OCI-LY7 (cell line): ENCODE results near the gene POR. TPM values are rescaled to one million over a fixed set of nuclear protein-coding genes. Genes with fewer than 3 reads are reported as not detected.

ENCODE experiments used
- BruUV-seq: library from RNA; stranded (reverse); fragments of 400-500 nt; replicated peaks from 2 replicates; lab custom pipeline; 2021; lab: Mats Ljungman, UMichigan
- CTCF ChIA-PET: fragments of 300-600 bp; sonication (Branson Sonifier 250); formaldehyde crosslinking; loops from one replicate; lab custom pipeline; 2022; ENCODE audit warnings: antibody characterized with exemption; ENCODE audit not compliant: unreplicated experiment; lab: Charles Lee
- POLR2A ChIA-PET: fragments of 300-600 bp; sonication (Branson Sonifier 250); formaldehyde crosslinking; loops from one replicate; lab custom pipeline; 2022; ENCODE audit warnings: antibody characterized with exemption; lab: Charles Lee
- DNase-seq: peaks from one replicate; pipeline ENCODE4 v3.0.0-alpha.2; 2015; ENCODE audit warnings: low spot score
- H2AFZ ChIP-seq: fragments of 200-600 bp; sonication (generic), shearing (Covaris generic); 2 replicates; pipeline ENCODE4 v1.6.1; 2014; ENCODE audit warnings: mild to moderate bottlenecking, antibody characterized with exemption, low read length, moderate library complexity
- H3K27ac ChIP-seq: fragments of 200-600 bp; sonication (generic); 2 replicates; pipeline ENCODE4 v1.5.1; 2014; ENCODE audit warnings: mixed run types, low read depth, mild to moderate bottlenecking, moderate library complexity, low read length, inconsistent platforms; ENCODE audit not compliant: poor library complexity, severe bottlenecking
- H3K36me3 ChIP-seq: fragments of 200-600 bp; sonication (generic); 2 replicates; pipeline ENCODE4 v1.6.1; 2014; ENCODE audit warnings: mild to moderate bottlenecking, antibody characterized with exemption, low read length, moderate library complexity, mixed read lengths; ENCODE audit not compliant: insufficient read depth
- H3K4me1 ChIP-seq: fragments of 200-600 bp; sonication (generic); 2 replicates; pipeline ENCODE4 v1.5.1; 2014; ENCODE audit warnings: mild to moderate bottlenecking, low read length; ENCODE audit not compliant: insufficient read depth, poor library complexity, severe bottlenecking
- H3K4me2 ChIP-seq: fragments of 200-600 bp; sonication (generic); 2 replicates; pipeline ENCODE4 v1.6.1; 2014; ENCODE audit warnings: mild to moderate bottlenecking, low read length
- H3K4me3 ChIP-seq: fragments of 200-600 bp; sonication (generic); 2 replicates; pipeline ENCODE4 v1.5.1; 2014; ENCODE audit warnings: mild to moderate bottlenecking, low read depth, low read length; ENCODE audit not compliant: poor library complexity, severe bottlenecking
- H3K79me2 ChIP-seq: fragments of 200-600 bp; sonication (generic); 2 replicates; pipeline ENCODE4 v1.6.1; 2016; ENCODE audit warnings: low read depth, mild to moderate bottlenecking, low read length, moderate library complexity, mixed read lengths; ENCODE audit not compliant: insufficient read depth
- H3K9me2 ChIP-seq: fragments of 200-600 bp; sonication (generic); 2 replicates; pipeline ENCODE4 v1.6.1; 2016; ENCODE audit warnings: mild to moderate bottlenecking, low read length, mixed read lengths; ENCODE audit not compliant: insufficient read depth
- H3K9me3 ChIP-seq: fragments of 200-600 bp; sonication (generic); 2 replicates; pipeline ENCODE4 v1.6.1; 2014; ENCODE audit warnings: mild to moderate bottlenecking, mixed run types, low read length, mixed read lengths
- H4K20me1 ChIP-seq: fragments of 200-600 bp; sonication (generic); 2 replicates; pipeline ENCODE4 v1.6.1; 2014; ENCODE audit warnings: mild to moderate bottlenecking, antibody characterized with exemption, low read length, moderate library complexity, mixed read lengths; ENCODE audit not compliant: insufficient read depth
- CTCF ChIP-seq: fragments of 200-600 bp; sonication (generic); conservative IDR thresholded peaks from 2 replicates; pipeline ENCODE4 v1.5.1; 2014; ENCODE audit warnings: mild to moderate bottlenecking, antibody characterized with exemption, low read length, moderate library complexity, mixed read lengths
- EZH2phosphoT487 ChIP-seq: fragments of 200-600 bp; sonication (generic); IDR thresholded peaks from 2 replicates; pipeline ENCODE4 v1.6.1; 2018; ENCODE audit warnings: low read depth, borderline replicate concordance, mild to moderate bottlenecking, mixed run types, antibody characterized with exemption, low read length, moderate library complexity, mixed read lengths
- intact Hi-C: fragments of 100-400 bp; cut with micrococcal nuclease; formaldehyde crosslinking; loops from one replicate; pipeline ENCODE4 v1.10.0; 2022; ENCODE audit not compliant: unreplicated experiment
- total RNA-seq, 2 experiments: library from RNA; depleted of rRNA in 1 of 2; stranded (reverse); fragments of >200 nt in 1 of 2; shearing (Covaris generic) in 1 of 2; gene quantifications; 2 replicates each; pipeline ENCODE4 v1.2.3, GENCODE V29; 2014 to 2022

The POR gene
- total RNA-seq, 2 experiments from 2014 or later: 41.5 to 45.2 TPM

DNA sequence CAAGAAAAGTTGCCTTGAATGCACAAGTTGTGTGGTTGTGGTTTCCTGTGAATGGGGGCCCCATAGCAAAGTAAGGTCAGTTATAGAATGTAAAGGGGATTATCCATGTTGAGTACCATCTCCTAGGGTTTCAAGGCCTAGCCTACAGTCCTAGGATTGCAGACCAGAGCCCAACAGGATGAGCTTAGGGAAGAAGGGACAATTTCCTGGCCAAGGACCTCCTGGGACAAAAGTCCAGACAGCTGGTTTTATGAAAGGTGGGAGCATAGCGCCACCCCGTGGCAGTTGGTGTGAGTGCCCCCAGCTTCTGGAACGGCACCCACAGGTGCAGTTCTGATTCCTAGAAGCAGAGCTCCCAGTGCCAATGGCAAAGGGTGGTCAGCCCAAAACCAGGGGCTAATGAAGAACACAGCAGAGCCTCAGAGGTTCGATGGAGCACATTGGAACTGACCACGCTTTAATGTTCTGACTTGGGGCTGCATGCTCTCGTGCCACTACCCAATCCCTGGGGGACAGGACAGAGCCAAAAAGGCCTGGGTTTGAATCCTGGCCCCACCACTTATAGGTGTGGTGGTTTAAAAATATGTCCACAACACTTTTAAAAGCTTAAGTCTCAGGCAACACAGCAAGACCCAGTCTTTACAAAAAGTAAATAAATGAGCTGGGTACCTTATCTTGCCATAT is 105.2 kb downstream of the POR start:
- no peaks in the 10 kb centered on the region for H3K9me3 ChIP-seq
- H3K4me3 ChIP-seq: no peak overlapping the region
- no TSS peak for BruUV-seq
- H3K4me1 ChIP-seq: no peaks in the 10 kb centered on the region
- intact Hi-C loops: loop anchor here (1.0 kb wide), 1 partner anchor 154 kb away; no protein-coding TSS in a partner anchor
- H3K4me2 ChIP-seq: no peak overlapping the region
- H3K27ac ChIP-seq: no peak overlapping the region
- ChIA-PET CTCF (interaction anchor here (0.6 to 1.5 kb wide), 6 partner anchors 11 to 156 kb away, joined by 3 to 4 read pairs (median 3); no protein-coding TSS in a partner anchor), POLR2A (interaction anchor here (0.6 to 1.0 kb wide), 3 partner anchors 28 to 495 kb away, joined by 3 read pairs; partner anchors contain the start of genes MDH2 and STYXL1)
- H3K9me2 ChIP-seq: no peaks in the 10 kb centered on the region
- no peaks in the 10 kb centered on the region for H3K79me2 ChIP-seq
- H3K36me3 ChIP-seq: 0 out of 2 replicates have a peak, but pooled peaks cover 6% of the 10 kb centered on the region
- no peak for TF ChIP-seq EZH2phosphoT487
- TF ChIP-seq CTCF: peak; percentile 97
- DNase-seq: peak; percentile 71
- no peaks in the 10 kb centered on the region for H4K20me1 ChIP-seq
- no peak overlapping the region for H2AFZ ChIP-seq

DNA sequence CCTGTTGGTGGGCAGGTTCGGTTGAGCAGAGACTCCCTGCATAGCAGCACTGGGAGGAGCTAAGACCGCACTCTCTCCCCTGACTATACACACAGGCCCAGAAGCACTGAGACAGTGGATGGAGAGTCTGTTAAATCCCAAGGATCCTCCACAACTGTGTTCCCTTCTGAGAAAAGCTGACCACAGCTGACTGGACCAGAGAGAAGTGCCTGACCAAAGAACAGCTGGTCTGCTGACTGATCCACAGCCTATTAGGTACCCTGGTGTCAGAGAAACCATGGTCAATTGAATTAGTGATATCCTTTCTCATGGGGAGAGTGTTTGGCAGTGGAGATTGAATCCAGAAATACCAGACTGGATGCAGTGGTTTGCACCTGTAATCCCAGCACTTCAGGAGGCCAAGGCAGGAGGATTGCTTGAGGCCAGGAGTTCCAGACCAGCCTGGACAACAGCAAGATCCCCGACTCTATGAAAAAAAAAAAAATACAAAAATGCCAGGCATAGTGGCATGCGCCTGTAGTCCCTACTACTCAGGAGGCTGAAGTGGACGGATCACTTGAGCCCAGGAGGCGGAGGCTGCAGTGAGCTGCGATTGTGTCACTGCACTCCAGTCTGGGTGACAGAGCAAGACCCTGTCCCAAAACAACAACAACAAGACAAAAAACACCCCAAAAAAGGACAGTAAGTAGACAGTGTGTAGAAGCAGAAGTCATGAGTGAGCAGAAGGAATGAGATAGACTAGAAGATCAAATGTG is 107.2 kb downstream of the POR start:
- intact Hi-C loops: no loop called here
- no peak overlapping the region for H3K4me3 ChIP-seq
- H4K20me1 ChIP-seq: no peaks in the 10 kb centered on the region
- H3K79me2 ChIP-seq: no peaks in the 10 kb centered on the region
- DNase-seq: no peak
- CTCF ChIA-PET: no interaction called here
- no peaks in the 10 kb centered on the region for H3K9me2 ChIP-seq
- no peaks in the 10 kb centered on the region for H3K9me3 ChIP-seq
- no peak overlapping the region for H3K4me2 ChIP-seq
- no TSS peak for BruUV-seq
- no peaks in the 10 kb centered on the region for H3K4me1 ChIP-seq
- H2AFZ ChIP-seq: no peak overlapping the region
- H3K36me3 ChIP-seq: 0 out of 2 replicates have a peak, but pooled peaks cover 6% of the 10 kb centered on the region
- POLR2A ChIA-PET: interaction anchor here (1.1 kb wide), 1 partner anchor 11 kb away, joined by 3 read pairs; no protein-coding TSS in a partner anchor
- TF ChIP-seq EZH2phosphoT487 (no peak), CTCF (no peak)
- no peak overlapping the region for H3K27ac ChIP-seq
